HepG2 (cell line): ENCODE data around the gene EIF4G2. TPM values are rescaled to one million over a fixed set of nuclear protein-coding genes. Genes with fewer than 3 reads are reported as not detected.

Experiments used
- ARNT2 ChIP-seq: sonication (generic); formaldehyde crosslinking; IDR thresholded peaks from 2 replicates; pipeline ENCODE4 v1.8.0; 2022; ENCODE audit warnings: mild to moderate bottlenecking, low read depth, missing genetic modification reagents, moderate library complexity
- ATF1 ChIP-seq: IDR thresholded peaks from 2 replicates; pipeline ENCODE4 v1.6.1; 2016; ENCODE audit warnings: mild to moderate bottlenecking, control low read depth
- ELF1 ChIP-seq: sonication (generic); formaldehyde crosslinking; IDR thresholded peaks from 2 replicates; pipeline ENCODE4 v1.4.0; 2020; ENCODE audit warnings: missing genetic modification reagents
- GLI4 ChIP-seq: sonication (generic); formaldehyde crosslinking; IDR thresholded peaks from 2 replicates; pipeline ENCODE4 v1.5.1; 2020; ENCODE audit warnings: missing genetic modification reagents, mild to moderate bottlenecking, moderate library complexity, borderline replicate concordance
- NKX3-1 ChIP-seq: sonication (generic); formaldehyde crosslinking; IDR thresholded peaks from 2 replicates; pipeline ENCODE4 v1.5.0; 2020; ENCODE audit warnings: missing genetic modification reagents
- SOX13 ChIP-seq, 3 experiments: fragments of 450-650 bp in 1 of 3; sonication (generic) in 1 of 3; formaldehyde crosslinking in 1 of 3; IDR thresholded peaks in 2 of 3; conservative IDR thresholded peaks in 1 of 3; 2 replicates each; pipeline versions ENCODE4 v1.5.0 to v1.6.1; 2016 to 2020; ENCODE audit warnings: antibody characterized with exemption in 1 of 3, mild to moderate bottlenecking in 1 of 3, missing compliant biosample characterization in 1 of 3, missing genetic modification reagents in 1 of 3, moderate library complexity in 1 of 3
- SOX6 ChIP-seq, 2 experiments: fragments of 450-650 bp in 1 of 2; sonication (generic) in 1 of 2; formaldehyde crosslinking in 1 of 2; IDR thresholded peaks; 2 replicates each; pipeline versions ENCODE4 v1.4.0 to v1.6.1; 2017 to 2020; ENCODE audit warnings: antibody characterized with exemption in 1 of 2, mild to moderate bottlenecking in 1 of 2, missing genetic modification reagents in 1 of 2
- SYNCRIP ChIP-seq: fragments of 200-400 bp; formaldehyde crosslinking; IDR thresholded peaks from 2 replicates; pipeline ENCODE4 v1.6.1; 2018; ENCODE audit warnings: mild to moderate bottlenecking, low read depth, low read length; ENCODE audit not compliant: insufficient read depth
- ZBTB38 ChIP-seq: sonication (generic); formaldehyde crosslinking; IDR thresholded peaks from 2 replicates; pipeline ENCODE4 v1.5.1; 2020; ENCODE audit warnings: mild to moderate bottlenecking, missing genetic modification reagents
- polyA plus RNA-seq, 8 experiments: library from polyadenylated mRNA; depleted of rRNA in 3 of 8; stranded (reverse) in 7 of 8; unstranded in 1 of 8; fragments of >200 nt; fragmentation: Illumina TruSeq in 4 of 8; extraction: Trizol in 4 of 8; gene quantifications; 2 replicates each; pipeline versions ENCODE4 v1.2.1 to v1.2.3, GENCODE V29; 2011 to 2016; ENCODE audit warnings: low read depth in 4 of 8, missing spikeins in 1 of 8, mixed read lengths in 1 of 8; ENCODE audit not compliant: insufficient read depth in 1 of 8
- total RNA-seq, 5 experiments: library from RNA; depleted of rRNA; stranded (reverse); fragments of >200 nt; fragmentation: Illumina TruSeq; extraction: Trizol; gene quantifications; 2 replicates each; pipeline ENCODE4 v1.2.3, GENCODE V29; 2016; ENCODE audit warnings: low read depth in 1 of 5
- TF ChIP-seq, protein P1 (sequence below): sonication (generic); formaldehyde crosslinking; IDR thresholded peaks from 2 replicates; pipeline ENCODE4 v1.5.0; 2020; ENCODE audit warnings: mild to moderate bottlenecking, missing genetic modification reagents, borderline replicate concordance
- TF ChIP-seq, protein P2 (sequence below): sonication (generic); formaldehyde crosslinking; IDR thresholded peaks from 2 replicates; pipeline ENCODE4 v1.8.1; 2023; ENCODE audit warnings: missing genetic modification reagents, inconsistent platforms, borderline replicate concordance
- TF ChIP-seq, protein P3 (sequence below): IDR thresholded peaks from 2 replicates; pipeline ENCODE4 v1.6.1; 2016; ENCODE audit warnings: control low read depth
- TF ChIP-seq, protein P4 (sequence below): sonication (generic); formaldehyde crosslinking; IDR thresholded peaks from 2 replicates; pipeline ENCODE4 v1.4.0; 2020; ENCODE audit warnings: mild to moderate bottlenecking, missing genetic modification reagents

The EIF4G2 gene
- total and polyA plus RNA-seq, 2 of the 13 experiments (the other 11 are each of a cell fraction or from before 2014, with no cell fraction given) = 362 to 546 TPM

DNA sequence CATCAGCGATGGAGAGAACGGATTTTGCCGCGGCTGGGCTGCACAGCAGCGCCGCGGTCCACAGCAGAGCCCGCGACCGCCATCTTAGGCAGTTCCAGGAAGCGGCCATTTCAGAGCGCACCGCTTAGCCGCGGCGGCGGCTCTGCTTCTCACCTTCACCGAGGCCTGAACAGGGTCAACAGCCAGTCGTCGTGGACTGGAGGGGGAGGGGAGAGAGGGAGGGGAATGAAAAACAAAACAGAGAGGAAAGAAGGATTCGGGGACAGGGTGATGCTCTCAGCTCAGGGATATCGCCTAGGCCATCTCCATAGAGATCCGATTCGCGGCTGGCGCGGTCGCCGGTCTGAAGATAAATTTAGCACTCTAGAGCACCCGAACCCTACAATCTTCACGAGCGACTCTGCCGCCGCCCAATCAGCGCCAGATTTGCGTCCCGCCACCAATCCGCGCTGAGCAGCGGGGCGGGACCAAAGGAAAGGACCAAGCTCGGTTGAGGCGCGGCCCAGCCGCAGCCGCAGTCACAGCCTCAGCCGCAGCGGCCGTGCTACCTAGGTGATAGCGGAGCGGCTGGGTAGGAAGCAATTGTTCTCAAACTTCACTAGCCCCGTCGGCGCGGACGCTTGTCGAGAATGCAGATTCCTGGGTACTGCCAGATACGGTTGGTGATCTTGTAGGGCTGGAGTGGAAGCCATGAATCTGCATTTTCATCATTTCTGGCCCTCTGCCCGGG is 49.1 kb upstream of the EIF4G2 start, which contains the start of gene ZBED5 (continued):
- TF ChIP-seq GLI4 (CRISPR knock-in tag) = no peak; the same call in 1 of the 2 replicates
- TF ChIP-seq ZBTB38 (CRISPR knock-in tag) = peak; percentile 2; the same call in 1 of the 2 replicates
- peak; percentile 58; the same call in 1 of the 2 replicates for TF ChIP-seq NKX3-1 (CRISPR knock-in tag)
- peak; percentile 56; the same call in 1 of the 2 replicates for TF ChIP-seq ATF1 (CRISPR knock-in tag)
- no peak for TF ChIP-seq SOX6 (IDR thresholded peaks at IDR 0.05)
- TF ChIP-seq SOX6 (CRISPR knock-in tag; IDR thresholded peaks at IDR 0.05) = no peak; the same call in none of the 2 replicates
- TF ChIP-seq, protein P1, sequence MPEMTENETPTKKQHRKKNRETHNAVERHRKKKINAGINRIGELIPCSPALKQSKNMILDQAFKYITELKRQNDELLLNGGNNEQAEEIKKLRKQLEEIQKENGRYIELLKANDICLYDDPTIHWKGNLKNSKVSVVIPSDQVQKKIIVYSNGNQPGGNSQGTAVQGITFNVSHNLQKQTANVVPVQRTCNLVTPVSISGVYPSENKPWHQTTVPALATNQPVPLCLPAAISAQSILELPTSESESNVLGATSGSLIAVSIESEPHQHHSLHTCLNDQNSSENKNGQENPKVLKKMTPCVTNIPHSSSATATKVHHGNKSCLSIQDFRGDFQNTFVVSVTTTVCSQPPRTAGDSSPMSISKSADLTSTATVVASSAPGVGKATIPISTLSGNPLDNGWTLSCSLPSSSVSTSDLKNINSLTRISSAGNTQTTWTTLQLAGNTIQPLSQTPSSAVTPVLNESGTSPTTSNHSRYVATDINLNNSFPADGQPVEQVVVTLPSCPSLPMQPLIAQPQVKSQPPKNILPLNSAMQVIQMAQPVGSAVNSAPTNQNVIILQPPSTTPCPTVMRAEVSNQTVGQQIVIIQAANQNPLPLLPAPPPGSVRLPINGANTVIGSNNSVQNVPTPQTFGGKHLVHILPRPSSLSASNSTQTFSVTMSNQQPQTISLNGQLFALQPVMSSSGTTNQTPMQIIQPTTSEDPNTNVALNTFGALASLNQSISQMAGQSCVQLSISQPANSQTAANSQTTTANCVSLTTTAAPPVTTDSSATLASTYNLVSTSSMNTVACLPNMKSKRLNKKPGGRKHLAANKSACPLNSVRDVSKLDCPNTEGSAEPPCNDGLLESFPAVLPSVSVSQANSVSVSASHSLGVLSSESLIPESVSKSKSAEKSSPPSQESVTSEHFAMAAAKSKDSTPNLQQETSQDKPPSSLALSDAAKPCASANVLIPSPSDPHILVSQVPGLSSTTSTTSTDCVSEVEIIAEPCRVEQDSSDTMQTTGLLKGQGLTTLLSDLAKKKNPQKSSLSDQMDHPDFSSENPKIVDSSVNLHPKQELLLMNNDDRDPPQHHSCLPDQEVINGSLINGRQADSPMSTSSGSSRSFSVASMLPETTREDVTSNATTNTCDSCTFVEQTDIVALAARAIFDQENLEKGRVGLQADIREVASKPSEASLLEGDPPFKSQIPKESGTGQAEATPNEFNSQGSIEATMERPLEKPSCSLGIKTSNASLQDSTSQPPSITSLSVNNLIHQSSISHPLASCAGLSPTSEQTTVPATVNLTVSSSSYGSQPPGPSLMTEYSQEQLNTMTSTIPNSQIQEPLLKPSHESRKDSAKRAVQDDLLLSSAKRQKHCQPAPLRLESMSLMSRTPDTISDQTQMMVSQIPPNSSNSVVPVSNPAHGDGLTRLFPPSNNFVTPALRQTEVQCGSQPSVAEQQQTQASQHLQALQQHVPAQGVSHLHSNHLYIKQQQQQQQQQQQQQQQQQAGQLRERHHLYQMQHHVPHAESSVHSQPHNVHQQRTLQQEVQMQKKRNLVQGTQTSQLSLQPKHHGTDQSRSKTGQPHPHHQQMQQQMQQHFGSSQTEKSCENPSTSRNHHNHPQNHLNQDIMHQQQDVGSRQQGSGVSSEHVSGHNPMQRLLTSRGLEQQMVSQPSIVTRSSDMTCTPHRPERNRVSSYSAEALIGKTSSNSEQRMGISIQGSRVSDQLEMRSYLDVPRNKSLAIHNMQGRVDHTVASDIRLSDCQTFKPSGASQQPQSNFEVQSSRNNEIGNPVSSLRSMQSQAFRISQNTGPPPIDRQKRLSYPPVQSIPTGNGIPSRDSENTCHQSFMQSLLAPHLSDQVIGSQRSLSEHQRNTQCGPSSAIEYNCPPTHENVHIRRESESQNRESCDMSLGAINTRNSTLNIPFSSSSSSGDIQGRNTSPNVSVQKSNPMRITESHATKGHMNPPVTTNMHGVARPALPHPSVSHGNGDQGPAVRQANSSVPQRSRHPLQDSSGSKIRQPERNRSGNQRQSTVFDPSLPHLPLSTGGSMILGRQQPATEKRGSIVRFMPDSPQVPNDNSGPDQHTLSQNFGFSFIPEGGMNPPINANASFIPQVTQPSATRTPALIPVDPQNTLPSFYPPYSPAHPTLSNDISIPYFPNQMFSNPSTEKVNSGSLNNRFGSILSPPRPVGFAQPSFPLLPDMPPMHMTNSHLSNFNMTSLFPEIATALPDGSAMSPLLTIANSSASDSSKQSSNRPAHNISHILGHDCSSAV = peak; percentile 64; the same call in 1 of the 2 replicates
- no peak; the same call in 1 of the 2 replicates for TF ChIP-seq SOX13 (IDR thresholded peaks at IDR 0.05)
- TF ChIP-seq SOX13 (CRISPR knock-in tag; conservative IDR thresholded peaks at IDR 0.05 in 1 of 2, IDR thresholded peaks at IDR 0.05 in 1 of 2) = peak in 1 of 2 experiments; percentile 26; a peak in 2 of 4 replicates
- TF ChIP-seq, protein P2, sequence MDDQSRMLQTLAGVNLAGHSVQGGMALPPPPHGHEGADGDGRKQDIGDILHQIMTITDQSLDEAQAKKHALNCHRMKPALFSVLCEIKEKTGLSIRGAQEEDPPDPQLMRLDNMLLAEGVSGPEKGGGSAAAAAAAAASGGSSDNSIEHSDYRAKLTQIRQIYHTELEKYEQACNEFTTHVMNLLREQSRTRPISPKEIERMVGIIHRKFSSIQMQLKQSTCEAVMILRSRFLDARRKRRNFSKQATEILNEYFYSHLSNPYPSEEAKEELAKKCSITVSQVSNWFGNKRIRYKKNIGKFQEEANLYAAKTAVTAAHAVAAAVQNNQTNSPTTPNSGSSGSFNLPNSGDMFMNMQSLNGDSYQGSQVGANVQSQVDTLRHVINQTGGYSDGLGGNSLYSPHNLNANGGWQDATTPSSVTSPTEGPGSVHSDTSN (CRISPR knock-in tag) = no peak
- peak; percentile 58; the same call in 1 of the 2 replicates for TF ChIP-seq ELF1
- TF ChIP-seq, protein P3, sequence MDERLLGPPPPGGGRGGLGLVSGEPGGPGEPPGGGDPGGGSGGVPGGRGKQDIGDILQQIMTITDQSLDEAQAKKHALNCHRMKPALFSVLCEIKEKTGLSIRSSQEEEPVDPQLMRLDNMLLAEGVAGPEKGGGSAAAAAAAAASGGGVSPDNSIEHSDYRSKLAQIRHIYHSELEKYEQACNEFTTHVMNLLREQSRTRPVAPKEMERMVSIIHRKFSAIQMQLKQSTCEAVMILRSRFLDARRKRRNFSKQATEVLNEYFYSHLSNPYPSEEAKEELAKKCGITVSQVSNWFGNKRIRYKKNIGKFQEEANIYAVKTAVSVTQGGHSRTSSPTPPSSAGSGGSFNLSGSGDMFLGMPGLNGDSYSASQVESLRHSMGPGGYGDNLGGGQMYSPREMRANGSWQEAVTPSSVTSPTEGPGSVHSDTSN (CRISPR knock-in tag) = peak; percentile 86
- peak; percentile 43; the same call in 1 of the 2 replicates for TF ChIP-seq ARNT2 (CRISPR knock-in tag)
- TF ChIP-seq, protein P4, sequence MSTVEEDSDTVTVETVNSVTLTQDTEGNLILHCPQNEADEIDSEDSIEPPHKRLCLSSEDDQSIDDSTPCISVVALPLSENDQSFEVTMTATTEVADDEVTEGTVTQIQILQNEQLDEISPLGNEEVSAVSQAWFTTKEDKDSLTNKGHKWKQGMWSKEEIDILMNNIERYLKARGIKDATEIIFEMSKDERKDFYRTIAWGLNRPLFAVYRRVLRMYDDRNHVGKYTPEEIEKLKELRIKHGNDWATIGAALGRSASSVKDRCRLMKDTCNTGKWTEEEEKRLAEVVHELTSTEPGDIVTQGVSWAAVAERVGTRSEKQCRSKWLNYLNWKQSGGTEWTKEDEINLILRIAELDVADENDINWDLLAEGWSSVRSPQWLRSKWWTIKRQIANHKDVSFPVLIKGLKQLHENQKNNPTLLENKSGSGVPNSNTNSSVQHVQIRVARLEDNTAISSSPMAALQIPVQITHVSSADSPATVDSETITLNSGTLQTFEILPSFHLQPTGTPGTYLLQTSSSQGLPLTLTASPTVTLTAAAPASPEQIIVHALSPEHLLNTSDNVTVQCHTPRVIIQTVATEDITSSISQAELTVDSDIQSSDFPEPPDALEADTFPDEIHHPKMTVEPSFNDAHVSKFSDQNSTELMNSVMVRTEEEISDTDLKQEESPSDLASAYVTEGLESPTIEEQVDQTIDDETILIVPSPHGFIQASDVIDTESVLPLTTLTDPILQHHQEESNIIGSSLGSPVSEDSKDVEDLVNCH (CRISPR knock-in tag) = no peak
- no peak for TF ChIP-seq SYNCRIP
